ENCODE measurements around the gene FRAS1.

Gene FRAS1

DNA sequence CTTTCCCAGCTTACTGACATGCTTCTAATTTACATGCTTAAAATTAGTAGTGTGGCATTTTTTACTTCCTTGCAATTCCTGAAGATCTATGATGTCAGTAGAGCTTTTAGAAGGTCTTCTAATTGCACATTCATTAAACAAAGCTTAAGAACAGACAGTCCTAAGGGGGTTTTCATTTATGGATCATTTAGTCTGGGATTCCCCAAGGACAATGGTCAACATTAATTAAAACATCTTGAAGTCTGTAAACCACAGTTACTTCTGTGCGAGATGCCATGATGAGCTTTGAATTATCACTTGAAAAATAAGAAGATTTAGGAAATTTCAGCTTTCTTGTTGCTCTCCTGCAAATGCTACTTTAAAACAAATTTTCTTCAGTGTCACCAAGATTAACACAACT is 514.7 kb downstream of the FRAS1 start:
- no peak overlapping the region for H3K27ac ChIP-seq (ENCODE audit: insufficient read depth, low read length, poor library complexity, severe bottlenecking)
- no peak for DNase-seq

DNA sequence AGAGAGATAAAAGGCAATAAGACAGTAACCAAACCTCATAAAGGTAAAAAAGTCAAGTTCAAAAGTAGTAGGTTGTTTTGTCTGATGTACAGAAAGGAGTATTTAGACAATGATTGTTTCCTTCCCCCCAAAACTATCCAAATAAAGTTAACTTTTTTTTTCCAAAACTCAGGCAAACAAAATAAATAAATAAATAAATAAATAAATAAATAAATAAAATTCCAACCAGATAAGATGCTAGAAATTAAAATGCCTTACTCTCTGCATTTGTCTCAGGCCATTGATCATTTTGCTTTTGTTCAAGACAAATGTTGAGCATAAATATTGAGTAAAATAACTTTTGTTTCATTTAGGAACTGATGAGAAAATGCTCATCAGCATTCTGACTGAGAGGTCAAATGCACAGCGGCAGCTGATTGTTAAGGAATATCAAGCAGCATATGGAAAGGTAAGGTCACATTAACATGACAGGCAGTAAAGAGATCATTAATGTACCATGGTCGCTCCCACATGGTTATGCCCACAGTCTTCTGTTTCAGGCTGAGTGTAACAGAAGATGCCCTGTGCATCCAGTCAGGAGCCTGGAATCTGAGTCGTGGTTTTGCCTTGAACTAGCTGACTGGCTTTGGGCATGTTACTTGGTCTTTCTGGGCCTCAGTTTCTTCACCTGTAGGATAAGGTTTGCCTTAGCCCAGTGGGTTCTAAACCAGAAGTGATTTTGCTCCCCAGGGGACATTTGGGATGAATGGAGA is 521.7 kb downstream of the FRAS1 start:
- Histone ChIP-seq H3K27ac (ENCODE audit: insufficient read depth, low read length, poor library complexity, severe bottlenecking) (no peak overlapping the region), H3K9me3 (ENCODE audit: control insufficient read depth, low read length) (no peaks in the 10 kb centered on the region), H3K36me3 (ENCODE audit: control insufficient read depth, insufficient read depth, low read length) (no peaks in the 10 kb centered on the region), H3K4me3 (ENCODE audit: insufficient read depth, low read depth, low read length, poor library complexity, severe bottlenecking) (no peak overlapping the region), H3K27me3 (replicated peaks; ENCODE audit: control insufficient read depth, insufficient read depth, low read length, poor library complexity, severe bottlenecking) (no peaks in the 10 kb centered on the region), H3K4me1 (ENCODE audit: control insufficient read depth, insufficient read depth, low read length, poor library complexity, severe bottlenecking) (no peaks in the 10 kb centered on the region)
- no peak for DNase-seq

More for the DNA sequence above, 514.7 kb downstream of the FRAS1 start:
- H3K4me1 ChIP-seq (ENCODE audit: control insufficient read depth, insufficient read depth, low read length, poor library complexity, severe bottlenecking) = no peaks in the 10 kb centered on the region
- H3K36me3 ChIP-seq (ENCODE audit: control insufficient read depth, insufficient read depth, low read length) = no peaks in the 10 kb centered on the region
- no peaks in the 10 kb centered on the region for H3K27me3 ChIP-seq (replicated peaks; ENCODE audit: control insufficient read depth, insufficient read depth, low read length, poor library complexity, severe bottlenecking)
- no peak overlapping the region for H3K4me3 ChIP-seq (ENCODE audit: insufficient read depth, low read depth, low read length, poor library complexity, severe bottlenecking)
- H3K9me3 ChIP-seq (ENCODE audit: control insufficient read depth, low read length) = no peaks in the 10 kb centered on the region

DNA sequence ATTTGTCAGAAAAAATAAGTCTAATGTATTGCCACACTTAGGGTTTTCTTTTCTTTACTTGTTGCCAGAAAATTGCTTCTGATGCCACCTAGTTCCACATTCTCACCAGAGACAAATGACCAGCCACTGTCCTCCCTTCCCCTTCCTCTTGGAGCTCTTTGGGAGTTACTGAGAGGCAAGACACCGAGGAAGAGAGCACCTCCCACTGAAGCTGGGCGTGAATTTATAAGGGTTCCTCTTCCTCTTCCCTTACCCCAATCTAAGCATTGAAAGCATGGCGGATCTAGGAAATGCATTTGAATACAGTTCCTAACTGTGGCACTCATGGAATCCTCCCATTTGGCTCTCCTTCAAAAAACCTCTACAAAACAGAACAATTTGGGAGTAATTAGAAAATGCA is 524.5 kb downstream of the FRAS1 start:
- Histone ChIP-seq H3K4me1 (ENCODE audit: control insufficient read depth, insufficient read depth, low read length, poor library complexity, severe bottlenecking) (no peaks in the 10 kb centered on the region), H3K27ac (ENCODE audit: insufficient read depth, low read length, poor library complexity, severe bottlenecking) (no peak overlapping the region), H3K27me3 (replicated peaks; ENCODE audit: control insufficient read depth, insufficient read depth, low read length, poor library complexity, severe bottlenecking) (no peaks in the 10 kb centered on the region), H3K36me3 (ENCODE audit: control insufficient read depth, insufficient read depth, low read length) (no peaks in the 10 kb centered on the region), H3K9me3 (ENCODE audit: control insufficient read depth, low read length) (no peaks in the 10 kb centered on the region), H3K4me3 (ENCODE audit: insufficient read depth, low read depth, low read length, poor library complexity, severe bottlenecking) (no peak overlapping the region)
- no peak for DNase-seq

DNA sequence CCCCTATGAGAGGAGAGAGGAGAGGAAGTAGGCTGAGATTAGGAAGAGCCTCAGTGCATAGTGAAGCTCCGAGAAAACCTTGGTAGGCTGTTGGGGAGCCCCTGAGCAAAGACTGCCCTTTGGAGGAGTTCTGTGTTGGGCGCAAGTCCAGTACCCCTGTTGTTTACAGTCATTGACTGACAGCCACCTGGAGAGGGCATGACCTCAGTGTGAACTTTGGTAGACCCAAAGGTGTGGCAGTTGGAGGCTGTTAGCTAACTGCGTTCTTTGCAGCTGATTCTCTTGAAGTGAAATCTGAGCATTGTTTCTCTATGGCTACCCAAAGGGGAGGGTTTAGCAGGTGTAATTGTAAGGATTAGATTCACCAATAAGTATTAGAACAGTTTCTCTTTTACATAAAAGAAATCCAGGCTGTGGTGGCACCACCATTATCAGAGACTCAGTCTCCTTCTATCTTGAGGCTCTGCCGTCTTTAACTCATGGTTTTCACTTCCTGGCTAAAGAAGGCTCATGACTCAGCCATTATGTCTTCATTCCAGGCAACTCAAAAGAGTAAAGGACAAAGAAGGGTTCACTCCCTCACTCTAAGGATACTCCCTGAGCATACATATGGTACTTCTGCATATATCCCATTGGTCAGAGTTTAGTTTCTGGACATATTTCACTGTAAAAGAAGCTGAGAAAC is 527.9 kb downstream of the FRAS1 start:
- no peaks in the 10 kb centered on the region for H3K9me3 ChIP-seq (ENCODE audit: control insufficient read depth, low read length)
- H3K36me3 ChIP-seq (ENCODE audit: control insufficient read depth, insufficient read depth, low read length) = no peaks in the 10 kb centered on the region
- no peaks in the 10 kb centered on the region for H3K27me3 ChIP-seq (replicated peaks; ENCODE audit: control insufficient read depth, insufficient read depth, low read length, poor library complexity, severe bottlenecking)
- DNase-seq = no peak
- no peaks in the 10 kb centered on the region for H3K4me1 ChIP-seq (ENCODE audit: control insufficient read depth, insufficient read depth, low read length, poor library complexity, severe bottlenecking)
- H3K27ac ChIP-seq (ENCODE audit: insufficient read depth, low read length, poor library complexity, severe bottlenecking) = no peak overlapping the region
- no peak overlapping the region for H3K4me3 ChIP-seq (ENCODE audit: insufficient read depth, low read depth, low read length, poor library complexity, severe bottlenecking)

DNA sequence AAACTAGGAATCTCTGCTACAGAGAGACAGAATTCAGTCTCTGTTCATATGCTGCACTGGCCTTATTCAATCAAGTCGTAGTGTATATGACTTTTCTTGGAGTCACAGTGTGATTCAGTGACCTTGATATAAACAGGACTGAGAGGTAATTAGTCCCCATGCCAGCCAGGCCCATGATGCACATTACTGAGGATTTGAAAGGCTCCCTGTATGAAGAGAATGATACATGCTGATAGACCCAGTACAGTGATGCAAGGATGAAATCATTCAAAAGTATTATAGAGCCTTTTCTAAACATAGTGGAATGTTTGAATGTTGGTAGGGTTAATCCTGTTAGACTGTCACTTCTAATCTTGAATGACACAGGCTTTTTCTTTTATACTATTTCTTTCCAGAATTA is 528.5 kb downstream of the FRAS1 start:
- Histone ChIP-seq H3K4me3 (ENCODE audit: insufficient read depth, low read depth, low read length, poor library complexity, severe bottlenecking) (no peak overlapping the region), H3K27ac (ENCODE audit: insufficient read depth, low read length, poor library complexity, severe bottlenecking) (no peak overlapping the region), H3K9me3 (ENCODE audit: control insufficient read depth, low read length) (no peaks in the 10 kb centered on the region), H3K36me3 (ENCODE audit: control insufficient read depth, insufficient read depth, low read length) (no peaks in the 10 kb centered on the region), H3K27me3 (replicated peaks; ENCODE audit: control insufficient read depth, insufficient read depth, low read length, poor library complexity, severe bottlenecking) (no peaks in the 10 kb centered on the region), H3K4me1 (ENCODE audit: control insufficient read depth, insufficient read depth, low read length, poor library complexity, severe bottlenecking) (no peaks in the 10 kb centered on the region)
- DNase-seq = no peak

DNA sequence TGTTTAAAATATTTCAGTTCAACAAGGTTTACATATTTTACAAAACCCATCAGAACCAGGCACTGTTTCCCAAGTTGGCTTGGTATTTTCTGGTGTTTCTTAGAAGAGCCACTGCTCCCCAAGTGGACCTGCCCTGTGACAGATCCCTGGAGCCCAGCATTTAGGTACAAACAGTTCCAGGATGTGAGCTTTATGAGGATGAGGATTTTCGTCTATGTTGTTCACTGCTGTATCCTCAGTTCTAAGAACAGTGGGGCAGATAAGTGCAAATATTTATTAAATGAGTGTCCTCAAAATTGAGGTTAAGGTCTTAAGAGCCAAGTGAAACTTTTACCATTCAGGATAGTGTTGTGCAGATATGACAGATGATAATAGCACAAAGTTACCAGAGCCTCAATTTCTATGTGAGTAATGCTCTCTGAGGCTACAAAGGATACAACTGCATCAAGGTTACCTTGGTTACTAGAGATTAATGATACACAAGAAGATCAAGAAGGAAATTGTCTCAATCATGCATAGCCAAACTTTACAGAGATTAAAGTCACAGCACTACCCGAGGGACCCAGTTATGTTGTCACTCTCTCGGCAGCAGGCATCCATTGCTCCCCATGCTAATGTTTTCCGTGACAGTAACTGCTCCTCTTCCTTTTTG is 531.9 kb downstream of the FRAS1 start:
- no peaks in the 10 kb centered on the region for H3K36me3 ChIP-seq (ENCODE audit: control insufficient read depth, insufficient read depth, low read length)
- no peak overlapping the region for H3K27ac ChIP-seq (ENCODE audit: insufficient read depth, low read length, poor library complexity, severe bottlenecking)
- H3K4me1 ChIP-seq (ENCODE audit: control insufficient read depth, insufficient read depth, low read length, poor library complexity, severe bottlenecking) = no peaks in the 10 kb centered on the region
- H3K9me3 ChIP-seq (ENCODE audit: control insufficient read depth, low read length) = no peaks in the 10 kb centered on the region
- no peak overlapping the region for H3K4me3 ChIP-seq (ENCODE audit: insufficient read depth, low read depth, low read length, poor library complexity, severe bottlenecking)
- no peak for DNase-seq
- H3K27me3 ChIP-seq (replicated peaks; ENCODE audit: control insufficient read depth, insufficient read depth, low read length, poor library complexity, severe bottlenecking) = no peaks in the 10 kb centered on the region

DNA sequence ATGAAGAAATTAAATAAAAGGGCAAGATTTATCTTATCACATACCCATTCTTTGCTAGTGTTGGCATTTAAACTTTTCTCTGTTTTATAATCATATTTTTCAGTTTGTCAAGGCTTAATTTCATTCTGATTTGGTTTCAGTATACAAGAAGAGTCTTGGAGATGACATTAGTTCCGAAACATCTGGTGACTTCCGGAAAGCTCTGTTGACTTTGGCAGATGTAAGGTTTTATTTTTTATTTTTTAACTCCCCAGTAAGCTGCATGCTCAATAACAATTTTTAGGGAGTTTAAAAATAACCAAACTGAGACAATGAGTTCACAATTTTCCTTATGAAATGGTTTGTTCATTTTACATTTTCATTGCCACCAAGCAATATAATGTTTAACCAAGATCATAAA is 534.3 kb downstream of the FRAS1 start:
- no peaks in the 10 kb centered on the region for H3K27me3 ChIP-seq (replicated peaks; ENCODE audit: control insufficient read depth, insufficient read depth, low read length, poor library complexity, severe bottlenecking)
- no peak for DNase-seq
- no peak overlapping the region for H3K27ac ChIP-seq (ENCODE audit: insufficient read depth, low read length, poor library complexity, severe bottlenecking)
- no peaks in the 10 kb centered on the region for H3K9me3 ChIP-seq (ENCODE audit: control insufficient read depth, low read length)
- H3K4me1 ChIP-seq (ENCODE audit: control insufficient read depth, insufficient read depth, low read length, poor library complexity, severe bottlenecking) = no peaks in the 10 kb centered on the region
- H3K36me3 ChIP-seq (ENCODE audit: control insufficient read depth, insufficient read depth, low read length) = no peaks in the 10 kb centered on the region
- no peak overlapping the region for H3K4me3 ChIP-seq (ENCODE audit: insufficient read depth, low read depth, low read length, poor library complexity, severe bottlenecking)

DNA sequence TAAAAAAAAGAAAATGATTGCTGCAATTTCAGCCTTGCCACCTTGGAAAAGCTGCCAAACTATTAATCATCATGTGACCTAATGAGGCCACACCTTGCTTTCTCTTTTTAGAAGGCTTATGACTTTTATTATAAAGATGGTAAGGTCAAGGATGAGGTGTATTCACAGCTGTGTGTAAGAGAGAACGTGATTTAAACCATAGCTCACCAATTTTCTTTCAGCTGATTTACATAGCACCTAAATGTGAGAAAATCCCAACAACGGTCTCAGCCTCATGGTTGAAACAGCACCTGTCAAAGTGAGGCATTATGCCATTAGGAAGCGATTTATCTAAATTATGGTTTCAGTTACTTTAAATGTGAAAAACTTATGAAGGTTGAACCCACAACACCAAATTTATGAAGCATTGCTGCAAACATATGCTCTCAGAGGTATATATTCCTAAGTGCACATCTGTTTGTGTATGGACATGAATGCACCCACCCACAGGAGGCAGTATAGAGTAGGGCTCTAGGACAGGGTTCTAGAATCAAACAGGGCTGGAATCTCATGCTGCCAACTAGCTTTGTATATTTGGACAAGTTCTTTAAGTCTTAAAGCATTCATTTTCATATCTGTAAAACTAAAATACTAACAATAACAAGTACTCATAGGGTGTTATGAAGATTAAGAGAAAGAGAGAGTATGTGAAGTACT is 535.1 kb downstream of the FRAS1 start:
- Histone ChIP-seq H3K4me3 (ENCODE audit: insufficient read depth, low read depth, low read length, poor library complexity, severe bottlenecking) (no peak overlapping the region), H3K27me3 (replicated peaks; ENCODE audit: control insufficient read depth, insufficient read depth, low read length, poor library complexity, severe bottlenecking) (no peaks in the 10 kb centered on the region), H3K4me1 (ENCODE audit: control insufficient read depth, insufficient read depth, low read length, poor library complexity, severe bottlenecking) (no peaks in the 10 kb centered on the region), H3K9me3 (ENCODE audit: control insufficient read depth, low read length) (no peaks in the 10 kb centered on the region), H3K27ac (ENCODE audit: insufficient read depth, low read length, poor library complexity, severe bottlenecking) (no peak overlapping the region), H3K36me3 (ENCODE audit: control insufficient read depth, insufficient read depth, low read length) (no peaks in the 10 kb centered on the region)
- no peak for DNase-seq

Measured in effector memory CD4-positive, alpha-beta T cell (primary cell).